H1 (cell line): ENCODE measurements around the gene GALR2. TPM values are rescaled to one million over a fixed set of nuclear protein-coding genes. Genes with fewer than 3 reads are reported as not detected.
"Not testable (repeated sequence)": the region's sequence is repeated elsewhere in the genome, so short reads cannot be mapped to it uniquely, and the experiment has no call there.

Experiments used
- CTCF ChIA-PET: fragments of 300-600 bp; sonication (Branson Sonifier 250); formaldehyde crosslinking; loops from one replicate; lab custom pipeline; 2021; ENCODE audit not compliant: partially characterized antibody; lab: Charles Lee
- POLR2A ChIA-PET: fragments of 300-600 bp; sonication (Branson Sonifier 250); formaldehyde crosslinking; loops from one replicate; lab custom pipeline; 2021; ENCODE audit warnings: inconsistent platforms; ENCODE audit not compliant: partially characterized antibody; lab: Charles Lee
- DNase-seq, 2 experiments: peaks; one replicate each; pipeline versions ENCODE4 v3.0.0 to v3.0.0-alpha.2; 2010 to 2022; ENCODE audit warnings: low spot score in 2 of 2, low read depth in 1 of 2, mixed read lengths in 1 of 2
- FAIRE-seq: peaks from 2 replicates; lab custom pipeline; 2011; peaks lifted over from hg19 to GRCh38; lab: Jason Lieb, UNC
- H2AFZ ChIP-seq: 2 replicates; pipeline ENCODE4 v1.8.1; 2012; ENCODE audit warnings: low read length, inconsistent platforms
- H2AK5ac ChIP-seq: 2 replicates; pipeline ENCODE4 v1.6.1; 2013; ENCODE audit warnings: low read depth, low read length
- H2BK120ac ChIP-seq: replicated peaks from 2 replicates; pipeline ENCODE3; 2013; ENCODE audit warnings: low read depth, low read length, inconsistent platforms
- H2BK12ac ChIP-seq: 2 replicates; pipeline ENCODE4 v1.6.1; 2013; ENCODE audit warnings: low read depth, low read length
- H2BK15ac ChIP-seq: 2 replicates; pipeline ENCODE4 v1.6.1; 2013; ENCODE audit warnings: low read length
- H2BK20ac ChIP-seq: 2 replicates; pipeline ENCODE4 v1.6.1; 2013; ENCODE audit warnings: low read length
- H2BK5ac ChIP-seq: 2 replicates; pipeline ENCODE4 v1.6.1; 2013; ENCODE audit warnings: low read depth, low read length
- H3K14ac ChIP-seq: 2 replicates; pipeline ENCODE4 v1.6.1; 2013; ENCODE audit warnings: inconsistent platforms; ENCODE audit not compliant: insufficient read length
- H3K18ac ChIP-seq: 2 replicates; pipeline ENCODE4 v1.6.1; 2013; ENCODE audit warnings: low read length; ENCODE audit errors: extremely low read depth
- H3K23ac ChIP-seq: 2 replicates; pipeline ENCODE4 v1.6.1; 2013; ENCODE audit warnings: inconsistent platforms; ENCODE audit not compliant: insufficient read length
- H3K23me2 ChIP-seq: 2 replicates; pipeline ENCODE4 v1.6.1; 2013; ENCODE audit warnings: low read depth, low read length
- H3K27ac ChIP-seq: 2 replicates; pipeline ENCODE4 v1.6.1; 2011; ENCODE audit warnings: low read depth, low read length, inconsistent platforms
- H3K27me3 ChIP-seq, 4 experiments: replicated peaks in 1 of 4; 1 replicate in 1 of 4; 2 replicates in 3 of 4; pipeline versions ENCODE4 v1.6.1 to v1.8.1; 2011 to 2013; ENCODE audit warnings: low read length in 3 of 4, mild to moderate bottlenecking in 3 of 4, inconsistent platforms in 2 of 4, mixed read lengths in 2 of 4, moderate library complexity in 1 of 4; ENCODE audit not compliant: control insufficient read depth in 3 of 4, insufficient read depth in 3 of 4; ENCODE audit errors: extremely low read depth in 1 of 4
- H3K36me3 ChIP-seq, 4 experiments: 2 replicates each; pipeline versions ENCODE4 v1.6.1 to v1.8.1; 2011 to 2013; ENCODE audit warnings: mild to moderate bottlenecking in 4 of 4, low read length in 3 of 4, moderate library complexity in 2 of 4, control low read depth in 1 of 4, inconsistent platforms in 1 of 4; ENCODE audit not compliant: insufficient read depth in 4 of 4, control insufficient read depth in 2 of 4
- H3K4ac ChIP-seq: replicated peaks from 2 replicates; pipeline ENCODE3; 2013; ENCODE audit warnings: low read length, low read depth, mixed read lengths, inconsistent platforms; ENCODE audit not compliant: insufficient read length
- H3K4me1 ChIP-seq, 4 experiments: replicated peaks in 1 of 4; 1 replicate in 1 of 4; 2 replicates in 3 of 4; pipeline versions ENCODE4 v1.6.1 to v1.8.1; 2011 to 2013; ENCODE audit warnings: low read length in 3 of 4, inconsistent platforms in 2 of 4, mixed read lengths in 1 of 4; ENCODE audit not compliant: insufficient read depth in 4 of 4, control insufficient read depth in 3 of 4
- H3K4me2 ChIP-seq, 2 experiments: 2 replicates each; pipeline versions ENCODE4 v1.6.1 to v1.8.1; 2011 to 2013; ENCODE audit warnings: low read depth in 2 of 2, low read length in 2 of 2, control low read depth in 1 of 2, inconsistent platforms in 1 of 2, mild to moderate bottlenecking in 1 of 2; ENCODE audit not compliant: insufficient read depth in 1 of 2
- H3K4me3 ChIP-seq, 4 experiments: fragments of 200-600, 300-600 bp in 1 of 4; sonication (generic), shearing (Covaris generic), sonication (Bioruptor Twin) in 1 of 4; 2 replicates each; pipeline versions ENCODE4 v1.5.1 to v1.8.1; 2011 to 2016; ENCODE audit warnings: low read length in 4 of 4, low read depth in 3 of 4, control low read depth in 2 of 4, inconsistent platforms in 2 of 4, mild to moderate bottlenecking in 2 of 4, mixed read lengths in 1 of 4, moderate library complexity in 1 of 4; ENCODE audit not compliant: insufficient read depth in 2 of 4; ENCODE audit errors: extremely low read depth in 1 of 4
- H3K56ac ChIP-seq: replicated peaks from 2 replicates; pipeline ENCODE3; 2013; ENCODE audit warnings: low read depth, mild to moderate bottlenecking, mixed read lengths, low read length, inconsistent platforms; ENCODE audit not compliant: insufficient read length
- H3K79me1 ChIP-seq: 2 replicates; pipeline ENCODE4 v1.6.1; 2013; ENCODE audit warnings: low read depth, low read length, control low read depth
- H3K79me2 ChIP-seq, 2 experiments: 2 replicates each; pipeline versions ENCODE4 v1.6.1 to v1.8.1; 2012 to 2013; ENCODE audit warnings: low read length in 2 of 2, mild to moderate bottlenecking in 2 of 2, inconsistent platforms in 1 of 2; ENCODE audit not compliant: insufficient read depth in 2 of 2, control insufficient read depth in 1 of 2
- H3K9ac ChIP-seq, 4 experiments: replicated peaks in 1 of 4; 1 replicate in 1 of 4; 2 replicates in 3 of 4; pipeline versions ENCODE4 v1.6.1 to v1.8.1; 2011 to 2013; ENCODE audit warnings: low read depth in 3 of 4, low read length in 3 of 4, control low read depth in 2 of 4, mild to moderate bottlenecking in 2 of 4, moderate library complexity in 2 of 4, inconsistent platforms in 1 of 4; ENCODE audit errors: extremely low read depth in 1 of 4
- H3K9me3 ChIP-seq, 2 experiments: 2 replicates each; pipeline versions ENCODE4 v1.6.1 to v1.8.1; 2012 to 2013; ENCODE audit warnings: mild to moderate bottlenecking in 2 of 2, moderate library complexity in 2 of 2, control low read depth in 1 of 2, inconsistent platforms in 1 of 2, low read depth in 1 of 2, low read length in 1 of 2, mixed read lengths in 1 of 2; ENCODE audit not compliant: insufficient read depth in 2 of 2
- H4K20me1 ChIP-seq, 2 experiments: replicated peaks in 1 of 2; 2 replicates each; pipeline versions ENCODE3 to v1.8.1; 2011 to 2013; ENCODE audit warnings: inconsistent platforms in 2 of 2, low read length in 2 of 2, mild to moderate bottlenecking in 1 of 2; ENCODE audit not compliant: insufficient read depth in 2 of 2, control insufficient read depth in 1 of 2
- H4K5ac ChIP-seq: 2 replicates; pipeline ENCODE4 v1.6.1; 2013; ENCODE audit warnings: low read length, low read depth, mixed read lengths, inconsistent platforms; ENCODE audit not compliant: insufficient read length
- H4K8ac ChIP-seq: 2 replicates; pipeline ENCODE4 v1.8.0; 2013; ENCODE audit warnings: mild to moderate bottlenecking, moderate library complexity, low read length, inconsistent platforms; ENCODE audit not compliant: insufficient read depth; ENCODE audit errors: extremely low read depth
- H4K91ac ChIP-seq: replicated peaks from 2 replicates; pipeline ENCODE3; 2013; ENCODE audit warnings: low read length, mixed read lengths, inconsistent platforms; ENCODE audit not compliant: insufficient read length
- WGBS, 2 experiments: shearing (Covaris generic) in 1 of 2; methylation state at CpG; one replicate each; pipeline versions ENCODE4 v1.1.6 to v1.1.7; 2013 to 2015; ENCODE audit warnings: low lambda C conversion rate in 2 of 2, mixed read lengths in 2 of 2, inconsistent platforms in 1 of 2, low coverage in 1 of 2, missing lambda C conversion rate in 1 of 2; ENCODE audit not compliant: insufficient replicate concordance in 2 of 2, insufficient coverage in 1 of 2, insufficient read length in 1 of 2; ENCODE audit errors: extremely low coverage in 1 of 2, missing lambda C conversion rate in 1 of 2; 5-methylcytosine and 5-hydroxymethylcytosine counted together
- polyA plus RNA-seq, 7 experiments: library from polyadenylated mRNA; depleted of rRNA in 3 of 7; stranded (reverse) in 5 of 7; unstranded in 2 of 7; fragments of >200 nt in 5 of 7; fragments of 200-250 nt in 2 of 7; gene quantifications; 1 replicate in 5 of 7; 2 replicates in 1 of 7; 4 replicates in 1 of 7; pipeline versions ENCODE4 v1.2.1 to v1.2.3, GENCODE V29; 2011 to 2013; ENCODE audit warnings: missing spikeins in 2 of 7, mixed read lengths in 2 of 7
- total RNA-seq: library from RNA; stranded (reverse); fragmentation: NEBNext Ultra II Directional; extraction: Animal tissue kit (Norgen Biotek cat#: 25700); gene quantifications from 2 replicates; pipeline ENCODE4 v1.2.1, GENCODE V29; 2021

Gene GALR2
- total and polyA plus RNA-seq, 2 of the 8 experiments (the other 6 are each of a cell fraction or from before 2014, with no cell fraction given) = 0.86 to 2.2 TPM

DNA sequence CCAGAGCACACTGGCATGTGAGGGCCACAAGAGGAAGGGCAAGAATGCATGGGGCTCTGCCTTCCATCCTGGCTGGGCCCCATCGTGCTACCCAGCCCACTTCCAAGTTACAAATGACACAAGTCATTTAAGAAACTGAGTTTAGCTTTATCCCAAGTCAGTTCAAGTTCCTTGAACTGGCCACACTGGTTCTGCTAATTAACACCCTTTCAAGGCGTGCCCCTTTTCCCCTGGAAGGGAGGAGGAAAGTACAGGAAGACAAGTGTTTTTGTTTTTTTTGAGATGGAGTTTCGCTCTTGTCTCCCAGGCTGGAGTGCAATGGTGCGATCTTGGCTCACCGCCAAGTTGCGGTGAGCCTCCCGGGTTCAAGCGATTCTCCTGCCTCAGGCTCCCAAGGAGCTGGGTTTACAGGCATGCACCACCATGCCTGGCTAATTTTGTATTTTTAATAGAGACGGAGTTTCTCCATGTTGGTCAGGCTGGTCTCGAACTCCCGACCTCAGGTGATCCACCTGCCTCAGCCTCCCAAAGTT, 30.0 kb upstream of the GALR2 start:
- H3K4me3 ChIP-seq, H3K9me3 ChIP-seq, H3K18ac ChIP-seq, H2AFZ ChIP-seq, FAIRE-seq, CTCF ChIA-PET, H2BK20ac ChIP-seq, H2AK5ac ChIP-seq, DNase-seq, H3K9ac ChIP-seq, H3K14ac ChIP-seq, H4K8ac ChIP-seq, H3K27me3 ChIP-seq, H2BK12ac ChIP-seq, H2BK15ac ChIP-seq, H3K79me1 ChIP-seq, H2BK120ac ChIP-seq, H3K4me2 ChIP-seq, H4K5ac ChIP-seq, H4K20me1 ChIP-seq, H3K79me2 ChIP-seq, H3K23me2 ChIP-seq, H3K27ac ChIP-seq, H3K56ac ChIP-seq, POLR2A ChIA-PET, H4K91ac ChIP-seq, H3K23ac ChIP-seq, H2BK5ac ChIP-seq, H3K4ac ChIP-seq: not testable (repeated sequence)
- peaks cover 0 to 12% (median 3%) of the 10 kb centered on the region in 4 experiments; a peak in 4 of 7 replicates for H3K4me1 ChIP-seq
- peaks cover 39 to 92% (median 75%) of the 10 kb centered on the region in 4 experiments for H3K36me3 ChIP-seq
- 97% methylated on average over 11 of the region's 11 CpGs; no CpG with 5 or more reads in 1 of the 2 experiments for WGBS, 2 experiments
